ENCODE data around the gene ADGRB2.

ADGRB2 gene

DNA sequence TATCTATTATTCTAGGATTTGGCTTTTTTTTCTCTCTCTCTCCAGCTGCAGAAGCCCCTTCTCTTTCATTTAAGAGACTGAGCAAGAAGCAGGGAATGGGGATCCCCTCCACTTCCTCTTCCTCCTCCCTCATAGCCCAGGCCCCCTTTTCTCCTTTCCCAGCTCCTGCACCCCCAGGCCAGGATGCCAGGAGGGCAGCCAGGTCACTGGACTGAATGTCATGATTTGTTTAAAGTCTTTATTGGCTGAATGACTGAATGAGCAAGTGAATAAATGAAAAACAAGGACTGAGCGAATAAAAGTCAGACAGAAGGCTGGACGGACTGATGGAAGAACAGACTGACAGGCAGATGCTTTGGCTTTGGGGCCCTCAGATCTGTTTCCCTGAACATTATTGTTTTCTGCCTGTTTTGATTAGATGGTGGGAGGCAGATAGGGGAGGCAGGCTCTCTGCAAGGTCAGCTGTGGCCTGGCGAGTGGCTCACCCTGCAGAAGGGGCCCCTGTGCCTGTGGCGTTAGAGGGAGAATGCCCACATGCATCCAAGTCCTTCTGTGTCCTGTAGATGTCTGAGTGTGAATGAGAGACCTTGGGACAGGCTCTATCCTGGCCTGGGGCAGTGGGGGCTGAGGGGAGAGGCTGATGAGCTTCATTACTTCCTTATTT lies 20.3 kb upstream of the ADGRB2 start:
- in situ Hi-C loops (cut with HindIII; ENCODE audit: low pct_ligation_motif_present, low sequenced_read_pairs) = no loop called here
- Histone ChIP-seq H3K36me3 (replicated peaks) (no peaks in the 10 kb centered on the region), H3K27ac (no peak overlapping the region), H3K27me3 (replicated peaks) (no peaks in the 10 kb centered on the region), H3K4me3 (ENCODE audit: low read depth, low read length) (no peak overlapping the region)
- DNase-seq = no peak
- TF ChIP-seq, protein P1, sequence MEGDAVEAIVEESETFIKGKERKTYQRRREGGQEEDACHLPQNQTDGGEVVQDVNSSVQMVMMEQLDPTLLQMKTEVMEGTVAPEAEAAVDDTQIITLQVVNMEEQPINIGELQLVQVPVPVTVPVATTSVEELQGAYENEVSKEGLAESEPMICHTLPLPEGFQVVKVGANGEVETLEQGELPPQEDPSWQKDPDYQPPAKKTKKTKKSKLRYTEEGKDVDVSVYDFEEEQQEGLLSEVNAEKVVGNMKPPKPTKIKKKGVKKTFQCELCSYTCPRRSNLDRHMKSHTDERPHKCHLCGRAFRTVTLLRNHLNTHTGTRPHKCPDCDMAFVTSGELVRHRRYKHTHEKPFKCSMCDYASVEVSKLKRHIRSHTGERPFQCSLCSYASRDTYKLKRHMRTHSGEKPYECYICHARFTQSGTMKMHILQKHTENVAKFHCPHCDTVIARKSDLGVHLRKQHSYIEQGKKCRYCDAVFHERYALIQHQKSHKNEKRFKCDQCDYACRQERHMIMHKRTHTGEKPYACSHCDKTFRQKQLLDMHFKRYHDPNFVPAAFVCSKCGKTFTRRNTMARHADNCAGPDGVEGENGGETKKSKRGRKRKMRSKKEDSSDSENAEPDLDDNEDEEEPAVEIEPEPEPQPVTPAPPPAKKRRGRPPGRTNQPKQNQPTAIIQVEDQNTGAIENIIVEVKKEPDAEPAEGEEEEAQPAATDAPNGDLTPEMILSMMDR (IDR thresholded peaks at IDR 0.05; ENCODE audit: low read depth, low read length, missing control alignments) = no peak

DNA sequence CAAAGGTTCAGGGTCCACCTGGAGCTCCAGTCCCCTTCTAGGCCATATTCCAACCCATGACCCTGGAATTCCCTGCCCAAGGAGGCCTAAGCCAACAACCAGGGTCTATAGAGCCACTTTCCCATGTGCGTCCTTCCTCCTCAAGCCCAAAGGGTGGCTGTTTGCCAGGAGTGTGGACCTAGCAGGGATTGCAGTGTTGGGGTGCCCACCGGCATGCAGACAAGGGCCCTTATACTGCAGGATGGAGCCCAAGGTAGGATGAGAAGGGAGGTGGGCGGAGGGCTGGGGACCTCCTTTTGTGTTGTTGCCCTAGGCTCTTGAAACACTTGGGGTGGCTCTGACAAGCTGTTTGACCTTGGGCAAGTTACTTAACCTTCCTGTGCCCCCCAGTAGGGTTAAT lies 19.7 kb upstream of the ADGRB2 start:
- Histone ChIP-seq H3K27ac (no peak overlapping the region), H3K4me3 (ENCODE audit: low read depth, low read length) (no peak overlapping the region), H3K36me3 (replicated peaks) (no peaks in the 10 kb centered on the region), H3K27me3 (replicated peaks) (no peaks in the 10 kb centered on the region)
- TF ChIP-seq, protein P1 (IDR thresholded peaks at IDR 0.05; ENCODE audit: low read depth, low read length, missing control alignments) = no peak
- in situ Hi-C loops (cut with HindIII; ENCODE audit: low pct_ligation_motif_present, low sequenced_read_pairs) = no loop called here
- DNase-seq = no peak

DNA sequence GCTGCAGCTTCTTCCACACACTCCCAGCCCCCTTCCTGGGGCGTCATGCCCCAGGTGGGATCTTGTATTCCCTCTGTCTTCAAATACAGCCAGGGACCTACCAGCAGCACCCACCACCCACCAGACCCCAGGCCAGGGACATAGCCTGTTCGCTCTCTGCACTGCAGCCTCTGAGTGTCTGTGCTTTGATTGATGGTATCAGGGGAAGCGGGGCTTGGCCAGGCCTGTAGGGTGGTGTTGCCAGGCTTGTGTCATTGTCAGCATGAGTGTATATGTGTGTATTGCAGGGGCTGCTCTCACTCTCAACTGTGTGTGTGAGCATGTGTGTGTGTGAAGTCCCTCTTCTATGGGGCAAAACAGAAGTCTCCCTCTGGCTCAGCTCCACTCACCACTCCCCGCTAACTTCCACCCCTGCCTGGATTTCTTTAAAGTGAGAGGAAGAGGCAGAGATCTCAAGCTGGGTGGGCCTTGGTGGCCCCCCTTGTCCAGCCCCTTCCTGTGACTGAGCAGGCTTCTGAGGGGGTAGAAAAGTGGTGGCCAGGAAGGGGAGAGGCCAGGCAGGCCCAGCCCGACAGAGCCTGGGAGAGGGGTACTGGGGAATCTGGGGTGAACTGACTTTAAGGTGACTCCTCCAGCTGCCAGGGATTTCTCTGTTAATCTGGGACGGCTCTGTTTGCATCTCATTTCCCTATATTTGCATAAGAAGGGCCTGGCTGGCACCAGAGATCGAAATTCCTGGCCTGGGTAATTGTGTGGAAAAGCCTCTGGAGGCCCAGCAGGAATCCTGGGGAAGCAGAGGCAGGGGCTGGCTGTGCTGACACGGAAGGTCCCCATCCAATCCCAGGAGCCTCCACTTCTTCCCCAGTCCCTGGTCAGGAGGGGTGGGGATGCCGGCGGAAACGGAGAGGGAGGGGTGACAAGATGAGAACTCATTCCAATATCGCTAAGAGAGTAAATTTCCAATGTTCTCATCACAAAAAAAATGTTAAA lies 18.6 kb upstream of the ADGRB2 start:
- DNase-seq = no peak
- Histone ChIP-seq H3K36me3 (replicated peaks) (no peaks in the 10 kb centered on the region), H3K27ac (no peak overlapping the region), H3K4me3 (ENCODE audit: low read depth, low read length) (no peak overlapping the region), H3K27me3 (replicated peaks) (no peaks in the 10 kb centered on the region)
- TF ChIP-seq, protein P1 (IDR thresholded peaks at IDR 0.05; ENCODE audit: low read depth, low read length, missing control alignments) = no peak
- in situ Hi-C loops (cut with HindIII; ENCODE audit: low pct_ligation_motif_present, low sequenced_read_pairs) = no loop called here

DNA sequence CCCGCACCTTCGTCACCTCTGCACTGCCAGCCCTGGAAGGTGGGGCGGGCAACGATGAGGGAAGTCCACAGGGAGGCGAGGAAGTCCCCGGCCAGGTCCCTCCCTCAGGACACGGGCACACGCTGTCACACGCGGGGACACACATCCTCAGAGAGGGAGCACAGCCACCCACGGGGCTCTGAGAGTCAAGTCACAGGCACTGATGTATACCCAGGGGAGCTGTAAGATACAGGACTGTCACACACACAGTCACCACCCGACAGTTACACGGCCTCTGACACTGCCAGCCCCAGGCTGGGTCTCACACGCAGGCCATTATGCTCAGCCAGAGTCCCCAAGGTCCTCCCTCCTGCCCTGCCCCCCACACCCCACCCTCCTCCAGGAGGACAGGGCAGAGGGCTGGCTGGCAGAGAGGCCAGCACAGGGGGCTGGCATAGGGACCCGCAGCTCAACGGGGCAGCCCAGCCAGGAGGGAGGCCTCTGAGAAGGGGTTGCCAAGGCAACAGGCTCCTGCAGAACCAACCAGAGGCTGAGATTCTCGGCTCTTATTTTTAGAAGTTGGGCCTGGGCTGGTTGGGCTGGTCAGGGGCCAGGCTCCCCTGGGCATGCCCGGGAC lies 17.7 kb upstream of the ADGRB2 start:
- in situ Hi-C loops (cut with HindIII; ENCODE audit: low pct_ligation_motif_present, low sequenced_read_pairs) = no loop called here
- H3K36me3 ChIP-seq (replicated peaks) = no peaks in the 10 kb centered on the region
- TF ChIP-seq, protein P1 (IDR thresholded peaks at IDR 0.05; ENCODE audit: low read depth, low read length, missing control alignments) = no peak
- no peaks in the 10 kb centered on the region for H3K27me3 ChIP-seq (replicated peaks)
- H3K4me3 ChIP-seq (ENCODE audit: low read depth, low read length) = no peak overlapping the region
- no peak overlapping the region for H3K27ac ChIP-seq
- no peak for DNase-seq

DNA sequence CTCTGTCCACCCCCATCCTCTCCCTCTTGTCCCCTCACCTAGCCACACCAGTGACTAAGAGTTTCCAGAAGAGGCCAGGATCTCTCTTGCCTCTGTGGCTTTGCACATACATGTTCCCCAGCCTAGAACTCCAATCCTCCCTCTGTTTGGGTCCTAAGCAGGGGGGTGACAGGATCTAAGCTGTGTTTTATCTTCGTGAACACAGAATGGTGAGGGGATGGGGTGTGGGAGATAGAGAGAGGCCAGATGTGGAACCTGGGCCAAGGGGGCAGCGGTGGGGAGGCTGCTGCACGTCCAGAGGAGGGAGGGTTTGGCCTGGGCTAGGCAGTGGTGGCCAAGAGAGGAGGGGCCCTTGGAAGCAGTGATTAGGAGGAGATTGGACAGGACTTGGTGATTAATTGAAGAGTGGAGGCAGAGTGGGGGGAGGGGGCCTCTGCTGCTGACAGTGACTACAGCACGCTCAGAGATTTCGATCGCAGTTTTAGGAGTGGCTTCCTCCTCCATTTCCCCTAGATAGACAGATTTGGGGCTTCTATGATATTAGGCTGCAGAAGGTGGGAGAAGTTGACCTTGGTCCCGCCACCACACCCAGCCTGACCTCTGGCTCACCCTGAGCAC lies 17.1 kb upstream of the ADGRB2 start:
- Histone ChIP-seq H3K27ac (no peak overlapping the region), H3K36me3 (replicated peaks) (no peaks in the 10 kb centered on the region), H3K27me3 (replicated peaks) (no peaks in the 10 kb centered on the region), H3K4me3 (ENCODE audit: low read depth, low read length) (no peak overlapping the region)
- TF ChIP-seq, protein P1 (IDR thresholded peaks at IDR 0.05; ENCODE audit: low read depth, low read length, missing control alignments) = no peak
- in situ Hi-C loops (cut with HindIII; ENCODE audit: low pct_ligation_motif_present, low sequenced_read_pairs) = no loop called here
- no peak for DNase-seq
